H1 (cell line): ENCODE results near the gene GALNT1. TPM values are rescaled to one million over a fixed set of nuclear protein-coding genes. Genes with fewer than 3 reads are reported as not detected.
A peak's percentile ranks its signal among the peaks of the same experiment; 100 is the strongest.

Experiments
- CTCF ChIA-PET: fragments of 300-600 bp; sonication (Branson Sonifier 250); formaldehyde crosslinking; loops from one replicate; lab custom pipeline; 2021; ENCODE audit not compliant: partially characterized antibody; lab: Charles Lee
- POLR2A ChIA-PET: fragments of 300-600 bp; sonication (Branson Sonifier 250); formaldehyde crosslinking; loops from one replicate; lab custom pipeline; 2021; ENCODE audit warnings: inconsistent platforms; ENCODE audit not compliant: partially characterized antibody; lab: Charles Lee
- DNase-seq, 2 experiments: peaks; one replicate each; pipeline versions ENCODE4 v3.0.0 to v3.0.0-alpha.2; 2010 to 2022; ENCODE audit warnings: low spot score in 2 of 2, low read depth in 1 of 2, mixed read lengths in 1 of 2
- FAIRE-seq: peaks from 2 replicates; lab custom pipeline; 2011; peaks lifted over from hg19 to GRCh38; lab: Jason Lieb, UNC
- H2AFZ ChIP-seq: 2 replicates; pipeline ENCODE4 v1.8.1; 2012; ENCODE audit warnings: low read length, inconsistent platforms
- H2AK5ac ChIP-seq: 2 replicates; pipeline ENCODE4 v1.6.1; 2013; ENCODE audit warnings: low read depth, low read length
- H2BK120ac ChIP-seq: replicated peaks from 2 replicates; pipeline ENCODE3; 2013; ENCODE audit warnings: low read depth, low read length, inconsistent platforms
- H2BK12ac ChIP-seq: 2 replicates; pipeline ENCODE4 v1.6.1; 2013; ENCODE audit warnings: low read depth, low read length
- H2BK15ac ChIP-seq: 2 replicates; pipeline ENCODE4 v1.6.1; 2013; ENCODE audit warnings: low read length
- H2BK20ac ChIP-seq: 2 replicates; pipeline ENCODE4 v1.6.1; 2013; ENCODE audit warnings: low read length
- H2BK5ac ChIP-seq: 2 replicates; pipeline ENCODE4 v1.6.1; 2013; ENCODE audit warnings: low read depth, low read length
- H3K14ac ChIP-seq: 2 replicates; pipeline ENCODE4 v1.6.1; 2013; ENCODE audit warnings: inconsistent platforms; ENCODE audit not compliant: insufficient read length
- H3K18ac ChIP-seq: 2 replicates; pipeline ENCODE4 v1.6.1; 2013; ENCODE audit warnings: low read length; ENCODE audit errors: extremely low read depth
- H3K23ac ChIP-seq: 2 replicates; pipeline ENCODE4 v1.6.1; 2013; ENCODE audit warnings: inconsistent platforms; ENCODE audit not compliant: insufficient read length
- H3K23me2 ChIP-seq: 2 replicates; pipeline ENCODE4 v1.6.1; 2013; ENCODE audit warnings: low read depth, low read length
- H3K27ac ChIP-seq: 2 replicates; pipeline ENCODE4 v1.6.1; 2011; ENCODE audit warnings: low read depth, low read length, inconsistent platforms
- H3K27me3 ChIP-seq, 4 experiments: replicated peaks in 1 of 4; 1 replicate in 1 of 4; 2 replicates in 3 of 4; pipeline versions ENCODE4 v1.6.1 to v1.8.1; 2011 to 2013; ENCODE audit warnings: low read length in 3 of 4, mild to moderate bottlenecking in 3 of 4, inconsistent platforms in 2 of 4, mixed read lengths in 2 of 4, moderate library complexity in 1 of 4; ENCODE audit not compliant: control insufficient read depth in 3 of 4, insufficient read depth in 3 of 4; ENCODE audit errors: extremely low read depth in 1 of 4
- H3K36me3 ChIP-seq, 4 experiments: 2 replicates each; pipeline versions ENCODE4 v1.6.1 to v1.8.1; 2011 to 2013; ENCODE audit warnings: mild to moderate bottlenecking in 4 of 4, low read length in 3 of 4, moderate library complexity in 2 of 4, control low read depth in 1 of 4, inconsistent platforms in 1 of 4; ENCODE audit not compliant: insufficient read depth in 4 of 4, control insufficient read depth in 2 of 4
- H3K4ac ChIP-seq: replicated peaks from 2 replicates; pipeline ENCODE3; 2013; ENCODE audit warnings: low read length, low read depth, mixed read lengths, inconsistent platforms; ENCODE audit not compliant: insufficient read length
- H3K4me1 ChIP-seq, 4 experiments: replicated peaks in 1 of 4; 1 replicate in 1 of 4; 2 replicates in 3 of 4; pipeline versions ENCODE4 v1.6.1 to v1.8.1; 2011 to 2013; ENCODE audit warnings: low read length in 3 of 4, inconsistent platforms in 2 of 4, mixed read lengths in 1 of 4; ENCODE audit not compliant: insufficient read depth in 4 of 4, control insufficient read depth in 3 of 4
- H3K4me2 ChIP-seq, 2 experiments: 2 replicates each; pipeline versions ENCODE4 v1.6.1 to v1.8.1; 2011 to 2013; ENCODE audit warnings: low read depth in 2 of 2, low read length in 2 of 2, control low read depth in 1 of 2, inconsistent platforms in 1 of 2, mild to moderate bottlenecking in 1 of 2; ENCODE audit not compliant: insufficient read depth in 1 of 2
- H3K4me3 ChIP-seq, 4 experiments: fragments of 200-600, 300-600 bp in 1 of 4; sonication (generic), shearing (Covaris generic), sonication (Bioruptor Twin) in 1 of 4; 2 replicates each; pipeline versions ENCODE4 v1.5.1 to v1.8.1; 2011 to 2016; ENCODE audit warnings: low read length in 4 of 4, low read depth in 3 of 4, control low read depth in 2 of 4, inconsistent platforms in 2 of 4, mild to moderate bottlenecking in 2 of 4, mixed read lengths in 1 of 4, moderate library complexity in 1 of 4; ENCODE audit not compliant: insufficient read depth in 2 of 4; ENCODE audit errors: extremely low read depth in 1 of 4
- H3K56ac ChIP-seq: replicated peaks from 2 replicates; pipeline ENCODE3; 2013; ENCODE audit warnings: low read depth, mild to moderate bottlenecking, mixed read lengths, low read length, inconsistent platforms; ENCODE audit not compliant: insufficient read length
- H3K79me1 ChIP-seq: 2 replicates; pipeline ENCODE4 v1.6.1; 2013; ENCODE audit warnings: low read depth, low read length, control low read depth
- H3K79me2 ChIP-seq, 2 experiments: 2 replicates each; pipeline versions ENCODE4 v1.6.1 to v1.8.1; 2012 to 2013; ENCODE audit warnings: low read length in 2 of 2, mild to moderate bottlenecking in 2 of 2, inconsistent platforms in 1 of 2; ENCODE audit not compliant: insufficient read depth in 2 of 2, control insufficient read depth in 1 of 2
- H3K9ac ChIP-seq, 4 experiments: replicated peaks in 1 of 4; 1 replicate in 1 of 4; 2 replicates in 3 of 4; pipeline versions ENCODE4 v1.6.1 to v1.8.1; 2011 to 2013; ENCODE audit warnings: low read depth in 3 of 4, low read length in 3 of 4, control low read depth in 2 of 4, mild to moderate bottlenecking in 2 of 4, moderate library complexity in 2 of 4, inconsistent platforms in 1 of 4; ENCODE audit errors: extremely low read depth in 1 of 4
- H3K9me3 ChIP-seq, 2 experiments: 2 replicates each; pipeline versions ENCODE4 v1.6.1 to v1.8.1; 2012 to 2013; ENCODE audit warnings: mild to moderate bottlenecking in 2 of 2, moderate library complexity in 2 of 2, control low read depth in 1 of 2, inconsistent platforms in 1 of 2, low read depth in 1 of 2, low read length in 1 of 2, mixed read lengths in 1 of 2; ENCODE audit not compliant: insufficient read depth in 2 of 2
- H4K20me1 ChIP-seq, 2 experiments: replicated peaks in 1 of 2; 2 replicates each; pipeline versions ENCODE3 to v1.8.1; 2011 to 2013; ENCODE audit warnings: inconsistent platforms in 2 of 2, low read length in 2 of 2, mild to moderate bottlenecking in 1 of 2; ENCODE audit not compliant: insufficient read depth in 2 of 2, control insufficient read depth in 1 of 2
- H4K5ac ChIP-seq: 2 replicates; pipeline ENCODE4 v1.6.1; 2013; ENCODE audit warnings: low read length, low read depth, mixed read lengths, inconsistent platforms; ENCODE audit not compliant: insufficient read length
- H4K8ac ChIP-seq: 2 replicates; pipeline ENCODE4 v1.8.0; 2013; ENCODE audit warnings: mild to moderate bottlenecking, moderate library complexity, low read length, inconsistent platforms; ENCODE audit not compliant: insufficient read depth; ENCODE audit errors: extremely low read depth
- H4K91ac ChIP-seq: replicated peaks from 2 replicates; pipeline ENCODE3; 2013; ENCODE audit warnings: low read length, mixed read lengths, inconsistent platforms; ENCODE audit not compliant: insufficient read length
- ASH2L ChIP-seq: fragments of 200-600, 300-600 bp; sonication (generic); IDR thresholded peaks from one replicate; pipeline ENCODE4 v1.7.1; 2017; ENCODE audit warnings: low read length
- ATF3 ChIP-seq: IDR thresholded peaks from 2 replicates; pipeline ENCODE4 v1.6.1; 2011; ENCODE audit warnings: low read depth, mild to moderate bottlenecking, low read length; ENCODE audit not compliant: insufficient read depth
- BRCA1 ChIP-seq: IDR thresholded peaks from 2 replicates; pipeline ENCODE4 v1.6.1; 2012; ENCODE audit warnings: low read depth, low read length, improper control_type of control experiment
- CHD1 ChIP-seq: IDR thresholded peaks from 2 replicates; pipeline ENCODE4 v1.6.1; 2012; ENCODE audit warnings: low read depth, low read length, improper control_type of control experiment
- FOSL1 ChIP-seq: IDR thresholded peaks from 2 replicates; pipeline ENCODE4 v1.6.1; 2011; ENCODE audit warnings: mild to moderate bottlenecking, low read depth, low read length, moderate library complexity; ENCODE audit not compliant: insufficient read depth
- GTF2F1 ChIP-seq: IDR thresholded peaks from 2 replicates; pipeline ENCODE4 v1.6.1; 2012; ENCODE audit warnings: low read depth, low read length, improper control_type of control experiment, borderline replicate concordance
- POU5F1 ChIP-seq: IDR thresholded peaks from 2 replicates; pipeline ENCODE4 v1.6.1; 2011; ENCODE audit warnings: low read depth, mild to moderate bottlenecking, low read length, moderate library complexity
- RFX5 ChIP-seq: IDR thresholded peaks from 2 replicates; pipeline ENCODE4 v1.6.1; 2011; ENCODE audit warnings: low read depth, low read length, improper control_type of control experiment, borderline replicate concordance
- SIN3A ChIP-seq, 2 experiments: IDR thresholded peaks in 1 of 2; conservative IDR thresholded peaks in 1 of 2; 2 replicates each; pipeline ENCODE4 v1.6.1; 2011 to 2012; ENCODE audit warnings: low read length in 2 of 2, improper control_type of control experiment in 1 of 2, low read depth in 1 of 2, mild to moderate bottlenecking in 1 of 2
- TAF7 ChIP-seq: optimal IDR thresholded peaks from 2 replicates; pipeline ENCODE3; 2011; ENCODE audit warnings: low read depth, mild to moderate bottlenecking, inconsistent platforms, low read length, moderate library complexity, borderline replicate concordance
- WGBS, 2 experiments: shearing (Covaris generic) in 1 of 2; methylation state at CpG; one replicate each; pipeline versions ENCODE4 v1.1.6 to v1.1.7; 2013 to 2015; ENCODE audit warnings: low lambda C conversion rate in 2 of 2, mixed read lengths in 2 of 2, inconsistent platforms in 1 of 2, low coverage in 1 of 2, missing lambda C conversion rate in 1 of 2; ENCODE audit not compliant: insufficient replicate concordance in 2 of 2, insufficient coverage in 1 of 2, insufficient read length in 1 of 2; ENCODE audit errors: extremely low coverage in 1 of 2, missing lambda C conversion rate in 1 of 2; 5-methylcytosine and 5-hydroxymethylcytosine counted together
- polyA plus RNA-seq, 7 experiments: library from polyadenylated mRNA; depleted of rRNA in 3 of 7; stranded (reverse) in 5 of 7; unstranded in 2 of 7; fragments of >200 nt in 5 of 7; fragments of 200-250 nt in 2 of 7; gene quantifications; 1 replicate in 5 of 7; 2 replicates in 1 of 7; 4 replicates in 1 of 7; pipeline versions ENCODE4 v1.2.1 to v1.2.3, GENCODE V29; 2011 to 2013; ENCODE audit warnings: missing spikeins in 2 of 7, mixed read lengths in 2 of 7
- total RNA-seq: library from RNA; stranded (reverse); fragmentation: NEBNext Ultra II Directional; extraction: Animal tissue kit (Norgen Biotek cat#: 25700); gene quantifications from 2 replicates; pipeline ENCODE4 v1.2.1, GENCODE V29; 2021

The GALNT1 gene
- total and polyA plus RNA-seq, 2 of the 8 experiments (the other 6 are each of a cell fraction or from before 2014, with no cell fraction given) = 22.4 to 101 TPM

DNA sequence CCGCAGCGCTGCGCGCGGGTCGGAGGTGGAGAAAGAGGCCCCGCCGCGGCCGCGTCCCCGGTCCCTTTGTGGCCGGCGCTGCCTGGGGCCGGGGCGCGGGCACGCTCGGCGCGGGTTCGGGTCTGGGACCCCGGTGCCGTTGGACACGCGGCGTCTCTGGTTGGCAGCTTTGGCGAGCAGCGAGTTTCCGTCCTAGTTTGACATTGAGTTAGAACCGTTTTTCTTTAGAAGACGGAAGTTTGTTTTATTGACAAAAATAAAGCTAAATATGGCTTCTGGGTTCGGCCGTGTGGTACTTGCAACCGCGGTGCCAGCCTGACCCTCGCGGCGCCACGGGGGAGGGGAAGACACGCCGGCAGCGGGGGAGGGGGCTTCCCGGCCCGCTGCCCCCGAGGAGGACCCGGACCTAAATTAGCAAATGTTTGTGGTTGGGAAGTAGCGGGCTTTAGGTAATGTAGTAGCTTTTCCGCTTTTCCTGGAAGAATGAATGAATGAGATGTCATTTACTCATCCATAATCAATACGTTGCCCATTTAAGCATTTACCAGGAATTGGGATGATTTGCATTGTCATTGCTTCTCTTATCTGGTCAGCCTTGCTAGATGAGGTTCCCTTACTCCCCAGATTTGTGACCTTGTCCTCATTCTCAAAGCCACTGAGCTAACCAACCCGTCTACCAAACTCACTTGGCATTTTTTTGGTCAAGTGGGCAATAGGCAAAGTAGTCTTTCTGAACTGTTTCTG, 530 bp downstream of the GALNT1 start:
- POLR2A ChIA-PET = interaction anchor here (0.7 to 2.4 kb wide), 15 partner anchors 10 to 355 kb away, joined by 3 to 8 read pairs (median 3); partner anchors contain the start of gene INO80C
- H4K91ac ChIP-seq = no peak overlapping the region
- DNase-seq = peak in 1 of 2 experiments; percentile 57
- TF ChIP-seq BRCA1 (no peak), FOSL1 (no peak), GTF2F1 (no peak), SIN3A (conservative IDR thresholded peaks at IDR 0.05 in 1 of 2, IDR thresholded peaks at IDR 0.05 in 1 of 2; ENCODE audit: low read depth in 1 of 2, low read length in 2 of 2) (no peak), TAF7 (no peak), RFX5 (no peak), ATF3 (no peak), CHD1 (no peak), POU5F1 (no peak), ASH2L (peak; percentile 65)

More for the DNA sequence above, 530 bp downstream of the GALNT1 start:
- Histone ChIP-seq H3K4me3 (peak overlapping the region; percentile 64 to 88 (median 78)), H3K4me1 (peaks cover 0 to 8% (median 5%) of the 10 kb centered on the region in 4 experiments; a peak in 6 of 7 replicates), H3K4ac (no peak overlapping the region), H2BK5ac (no peak overlapping the region; the same call in 1 of the 2 replicates), H3K36me3 (peaks cover 0 to 9% (median 0%) of the 10 kb centered on the region in 4 experiments; a peak in 1 of 8 replicates), H3K9me3 (peaks cover 7 to 14% of the 10 kb centered on the region in 2 experiments; a peak in 3 of 4 replicates), H3K27me3 (peaks cover 0 to 3% (median 0%) of the 10 kb centered on the region in 4 experiments; a peak in 2 of 7 replicates), H3K4me2 (peak overlapping the region; percentile 81), H2AFZ (no peak overlapping the region; the same call in 1 of the 2 replicates), H3K79me1 (no peaks in the 10 kb centered on the region; the same call in 1 of the 2 replicates), H4K8ac (peak overlapping the region; percentile 68), H4K5ac (no peak overlapping the region), H3K79me2 (peaks cover 7 to 50% of the 10 kb centered on the region in 2 experiments; a peak in 3 of 4 replicates), H4K20me1 (peaks cover 0 to 12% of the 10 kb centered on the region in 2 experiments), H3K9ac (peak overlapping the region; percentile 34 to 80 (median 53); a peak in 4 of 7 replicates), H3K23me2 (peaks cover 2% of the 10 kb centered on the region), H3K27ac (no peak overlapping the region), H2BK15ac (no peak overlapping the region), H2AK5ac (no peak overlapping the region), H3K18ac (peak overlapping the region; percentile 66; the same call in 1 of the 2 replicates), H2BK120ac (no peak overlapping the region), H3K23ac (no peak overlapping the region), H2BK20ac (no peak overlapping the region), H2BK12ac (no peak overlapping the region), H3K56ac (no peak overlapping the region), H3K14ac (no peak overlapping the region)
- FAIRE-seq = peak; percentile 86
- CTCF ChIA-PET = interaction anchor here (0.9 to 1.2 kb wide), 4 partner anchors 12 to 359 kb away, joined by 3 to 4 read pairs (median 3); no protein-coding TSS in a partner anchor
- 3% methylated on average over 39 of the region's 51 CpGs; no CpG with 5 or more reads in 1 of the 2 experiments for WGBS, 2 experiments
